ENCODE data around the gene IL1B. TPM values are rescaled to one million over a fixed set of nuclear protein-coding genes. Genes with fewer than 3 reads are reported as not detected.

The IL1B gene
- total RNA-seq, 1 donor = 0.36 TPM

DNA sequence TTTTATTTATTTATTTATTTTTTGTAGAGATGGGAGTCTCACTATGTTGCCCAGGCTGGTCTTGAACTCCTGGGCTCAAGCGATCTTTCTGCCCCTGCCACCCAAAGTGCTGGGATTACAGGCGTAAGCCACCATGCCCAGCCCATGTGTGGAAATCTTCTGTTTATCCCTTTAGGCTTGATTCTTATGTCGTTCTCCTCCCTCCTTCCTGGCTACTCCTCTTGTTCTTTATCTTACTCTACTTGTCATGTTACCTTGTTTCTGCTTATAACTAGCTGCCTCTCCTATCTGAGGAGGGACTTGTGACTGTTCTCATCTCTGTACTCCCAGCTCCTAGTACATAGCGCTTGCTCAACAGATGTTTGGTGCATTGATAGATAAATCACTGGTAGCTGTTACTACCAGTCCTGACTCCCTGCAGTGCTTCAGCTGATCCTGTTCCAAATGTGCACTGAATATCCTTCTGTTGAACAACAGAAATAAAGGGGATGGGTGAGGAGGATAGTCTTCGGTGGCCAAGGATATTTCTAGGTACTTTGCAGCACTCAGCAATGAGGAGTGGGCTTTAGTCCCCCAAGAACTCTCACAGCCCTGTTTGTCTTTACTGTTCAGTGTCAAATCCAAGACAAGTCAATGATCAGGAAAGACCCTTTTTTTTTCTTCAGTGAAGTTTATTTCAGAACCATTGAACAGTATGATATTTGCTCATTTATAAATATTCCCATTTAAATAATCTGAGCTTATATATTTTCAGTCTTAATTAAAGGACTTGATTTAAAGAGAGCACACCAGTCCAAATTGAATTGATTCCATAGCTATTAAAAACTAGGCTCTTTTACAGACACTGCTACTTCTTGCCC lies 7.2 kb downstream of the IL1B start:
- Histone ChIP-seq H3K36me3 (ENCODE audit: insufficient read depth, low read length) (no peaks in the 10 kb centered on the region), H3K79me2 (ENCODE audit: insufficient read depth, low read length) (no peaks in the 10 kb centered on the region), H3K4me1 (ENCODE audit: insufficient read depth, low read length) (peaks cover 10% of the 10 kb centered on the region), H3K4me3 (ENCODE audit: insufficient read depth, low read length) (no peak overlapping the region), H3K4me2 (ENCODE audit: insufficient read depth, low read length) (no peak overlapping the region), H3K9me3 (ENCODE audit: low read depth, low read length) (no peaks in the 10 kb centered on the region), H2AFZ (ENCODE audit: low read length) (no peak overlapping the region), H3K27me3 (ENCODE audit: insufficient read depth, low read length) (no peaks in the 10 kb centered on the region), H4K20me1 (ENCODE audit: insufficient read depth, low read length) (no peaks in the 10 kb centered on the region), H3K27ac (ENCODE audit: low read depth, low read length) (no peak overlapping the region)
- no peak for TF ChIP-seq CTCF (IDR thresholded peaks at IDR 0.05; ENCODE audit: extremely low read depth, low read depth, low read length)
- DNase-seq (ENCODE audit: insufficient read length, low spot score, missing footprints) = no peak

GRCh38 chr2:112828251-112828691 lies 8.3 kb downstream of the IL1B start:
- H3K27ac ChIP-seq (ENCODE audit: low read depth, low read length) = no peak overlapping the region
- DNase-seq (ENCODE audit: insufficient read length, low spot score, missing footprints) = no peak
- H3K36me3 ChIP-seq (ENCODE audit: insufficient read depth, low read length) = no peaks in the 10 kb centered on the region
- no peak overlapping the region for H3K4me3 ChIP-seq (ENCODE audit: insufficient read depth, low read length)
- no peaks in the 10 kb centered on the region for H3K9me3 ChIP-seq (ENCODE audit: low read depth, low read length)
- H2AFZ ChIP-seq (ENCODE audit: low read length) = no peak overlapping the region
- H3K4me1 ChIP-seq (ENCODE audit: insufficient read depth, low read length) = peaks cover 12% of the 10 kb centered on the region
- H3K4me2 ChIP-seq (ENCODE audit: insufficient read depth, low read length) = no peak overlapping the region
- no peaks in the 10 kb centered on the region for H3K27me3 ChIP-seq (ENCODE audit: insufficient read depth, low read length)
- no peak for TF ChIP-seq CTCF (IDR thresholded peaks at IDR 0.05; ENCODE audit: extremely low read depth, low read depth, low read length)
- H3K79me2 ChIP-seq (ENCODE audit: insufficient read depth, low read length) = no peaks in the 10 kb centered on the region
- no peaks in the 10 kb centered on the region for H4K20me1 ChIP-seq (ENCODE audit: insufficient read depth, low read length)

GRCh38 chr2:112827604-112828185 lies 8.9 kb downstream of the IL1B start:
- Histone ChIP-seq H3K9me3 (ENCODE audit: low read depth, low read length) (no peaks in the 10 kb centered on the region), H3K36me3 (ENCODE audit: insufficient read depth, low read length) (no peaks in the 10 kb centered on the region), H3K4me1 (ENCODE audit: insufficient read depth, low read length) (peaks cover 12% of the 10 kb centered on the region), H3K4me3 (ENCODE audit: insufficient read depth, low read length) (no peak overlapping the region), H4K20me1 (ENCODE audit: insufficient read depth, low read length) (no peaks in the 10 kb centered on the region), H3K4me2 (ENCODE audit: insufficient read depth, low read length) (no peak overlapping the region), H3K27ac (ENCODE audit: low read depth, low read length) (no peak overlapping the region), H2AFZ (ENCODE audit: low read length) (no peak overlapping the region), H3K27me3 (ENCODE audit: insufficient read depth, low read length) (no peaks in the 10 kb centered on the region), H3K79me2 (ENCODE audit: insufficient read depth, low read length) (no peaks in the 10 kb centered on the region)
- TF ChIP-seq CTCF (IDR thresholded peaks at IDR 0.05; ENCODE audit: extremely low read depth, low read depth, low read length) = no peak
- no peak for DNase-seq (ENCODE audit: insufficient read length, low spot score, missing footprints)

DNA sequence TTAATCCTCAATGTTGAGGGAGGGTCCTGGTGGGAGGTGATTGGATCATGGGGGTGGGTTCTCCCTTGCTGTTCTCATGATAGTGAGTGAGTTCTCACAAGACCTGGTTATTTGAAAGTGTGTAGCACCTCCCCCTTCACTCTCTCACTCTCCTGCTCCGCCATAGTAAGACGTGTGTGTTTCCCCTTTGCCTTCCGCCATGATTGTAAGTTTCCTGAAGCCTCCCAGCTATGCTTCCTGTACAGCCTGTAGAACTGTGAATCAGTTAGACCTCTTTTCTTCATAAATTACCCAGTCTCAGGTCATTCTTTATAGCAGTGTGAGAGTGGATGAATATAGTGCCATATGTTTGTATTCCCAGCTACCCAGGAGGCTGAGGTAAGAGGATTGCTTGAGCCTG lies 9.6 kb downstream of the IL1B start:
- Histone ChIP-seq H3K79me2 (ENCODE audit: insufficient read depth, low read length) (no peaks in the 10 kb centered on the region), H3K9me3 (ENCODE audit: low read depth, low read length) (no peaks in the 10 kb centered on the region), H2AFZ (ENCODE audit: low read length) (no peak overlapping the region), H3K4me3 (ENCODE audit: insufficient read depth, low read length) (no peak overlapping the region), H3K36me3 (ENCODE audit: insufficient read depth, low read length) (no peaks in the 10 kb centered on the region), H3K27ac (ENCODE audit: low read depth, low read length) (no peak overlapping the region), H3K27me3 (ENCODE audit: insufficient read depth, low read length) (no peaks in the 10 kb centered on the region), H3K4me1 (ENCODE audit: insufficient read depth, low read length) (peaks cover 12% of the 10 kb centered on the region), H4K20me1 (ENCODE audit: insufficient read depth, low read length) (no peaks in the 10 kb centered on the region), H3K4me2 (ENCODE audit: insufficient read depth, low read length) (no peak overlapping the region)
- TF ChIP-seq CTCF (IDR thresholded peaks at IDR 0.05; ENCODE audit: extremely low read depth, low read depth, low read length) = no peak
- no peak for DNase-seq (ENCODE audit: insufficient read length, low spot score, missing footprints)
